HG03097 (cell line): ENCODE data around the gene RARRES2.

Experiments
- ATAC-seq: cut with Tn5 transposase; IDR thresholded peaks from one replicate; pipeline ENCODE4 v1.9.1; 2021; ENCODE audit not compliant: unreplicated experiment, low FRiP score

RARRES2 gene

GRCh38 chr7:150377196-150377595 is 35.8 kb upstream of the RARRES2 start:
- no peak for ATAC-seq

GRCh38 chr7:150376560-150376959 is 35.1 kb upstream of the RARRES2 start:
- ATAC-seq: no peak

DNA sequence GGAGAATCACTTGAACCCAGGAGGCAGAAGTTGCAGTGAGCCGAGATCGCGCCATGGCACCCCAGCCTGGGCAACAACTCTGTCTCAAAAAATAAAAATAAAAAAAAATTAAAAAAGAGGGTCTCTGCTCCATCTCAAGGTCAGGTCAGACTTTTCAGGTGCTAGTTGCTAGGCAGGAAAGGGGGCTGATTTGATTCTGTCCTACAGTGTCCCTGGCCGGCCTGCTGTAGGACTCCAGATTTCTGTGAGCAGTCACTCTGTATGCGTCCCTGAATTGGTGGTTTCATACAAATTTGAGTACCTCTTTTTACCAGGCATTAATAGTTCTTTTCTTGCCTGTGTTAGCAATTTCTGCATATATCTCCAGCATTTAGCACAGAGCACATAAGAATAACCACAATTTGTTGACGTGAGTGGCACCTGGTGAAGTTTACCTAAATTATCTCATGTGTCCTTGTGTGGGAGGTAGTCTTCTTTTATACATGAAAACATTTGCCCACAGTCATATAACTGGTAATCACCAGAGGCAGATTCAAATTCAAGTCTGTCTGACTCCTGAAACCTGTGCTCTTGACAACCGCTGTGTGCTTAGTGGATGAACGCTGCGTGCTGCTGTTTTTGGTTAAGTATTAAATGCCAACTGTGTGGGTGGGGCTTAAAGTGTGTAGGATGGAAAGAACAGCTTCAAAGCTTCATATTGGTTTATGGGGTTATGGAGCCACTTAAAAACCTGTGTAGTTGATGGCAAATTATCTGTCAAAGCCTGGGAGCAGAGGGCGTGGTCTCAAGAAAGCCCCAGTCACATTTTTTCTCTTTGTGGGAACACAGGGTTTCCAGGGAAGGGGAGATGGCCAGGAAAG is 34.5 kb upstream of the RARRES2 start:
- no peak for ATAC-seq

DNA sequence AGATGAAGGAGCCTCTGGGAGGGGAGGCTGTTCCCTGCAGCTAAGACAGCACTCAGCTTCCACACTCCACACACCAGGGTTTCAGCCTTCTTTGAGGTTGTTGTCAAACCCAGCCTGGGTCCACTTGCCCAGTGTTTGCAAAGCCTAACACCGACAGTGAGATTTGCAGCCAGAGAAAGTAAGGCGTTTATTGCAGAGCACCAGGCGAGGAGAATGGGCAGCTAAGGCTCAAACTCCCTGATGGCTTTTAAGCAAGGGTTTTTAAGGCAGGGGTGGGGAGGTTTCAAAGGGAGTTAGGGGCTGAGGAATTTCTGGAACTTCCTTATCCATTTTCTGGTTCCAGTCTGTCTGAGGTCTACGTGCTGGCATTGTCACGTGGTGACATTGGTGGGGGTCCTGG is 33.0 kb upstream of the RARRES2 start:
- ATAC-seq: no peak

DNA sequence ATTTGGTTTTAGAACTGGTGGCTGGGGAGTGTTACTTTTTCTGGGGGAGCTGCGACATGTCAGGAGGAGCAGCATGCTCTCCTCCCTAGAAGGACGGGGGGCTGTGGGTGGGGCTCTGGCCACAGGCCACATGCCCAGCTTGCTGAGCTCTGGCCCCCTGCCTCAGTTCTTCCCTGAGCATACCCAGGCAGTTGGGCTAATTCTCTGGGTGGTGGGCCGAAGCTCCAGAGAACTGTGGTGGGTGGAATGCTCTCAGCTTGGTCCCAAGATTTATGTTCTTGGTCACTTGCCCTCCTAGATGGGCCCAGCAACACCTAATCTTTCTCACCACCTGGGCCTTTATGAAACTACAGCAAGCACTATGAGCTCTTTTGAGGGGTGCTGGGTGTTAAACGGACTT is 32.6 kb upstream of the RARRES2 start:
- no peak for ATAC-seq

DNA sequence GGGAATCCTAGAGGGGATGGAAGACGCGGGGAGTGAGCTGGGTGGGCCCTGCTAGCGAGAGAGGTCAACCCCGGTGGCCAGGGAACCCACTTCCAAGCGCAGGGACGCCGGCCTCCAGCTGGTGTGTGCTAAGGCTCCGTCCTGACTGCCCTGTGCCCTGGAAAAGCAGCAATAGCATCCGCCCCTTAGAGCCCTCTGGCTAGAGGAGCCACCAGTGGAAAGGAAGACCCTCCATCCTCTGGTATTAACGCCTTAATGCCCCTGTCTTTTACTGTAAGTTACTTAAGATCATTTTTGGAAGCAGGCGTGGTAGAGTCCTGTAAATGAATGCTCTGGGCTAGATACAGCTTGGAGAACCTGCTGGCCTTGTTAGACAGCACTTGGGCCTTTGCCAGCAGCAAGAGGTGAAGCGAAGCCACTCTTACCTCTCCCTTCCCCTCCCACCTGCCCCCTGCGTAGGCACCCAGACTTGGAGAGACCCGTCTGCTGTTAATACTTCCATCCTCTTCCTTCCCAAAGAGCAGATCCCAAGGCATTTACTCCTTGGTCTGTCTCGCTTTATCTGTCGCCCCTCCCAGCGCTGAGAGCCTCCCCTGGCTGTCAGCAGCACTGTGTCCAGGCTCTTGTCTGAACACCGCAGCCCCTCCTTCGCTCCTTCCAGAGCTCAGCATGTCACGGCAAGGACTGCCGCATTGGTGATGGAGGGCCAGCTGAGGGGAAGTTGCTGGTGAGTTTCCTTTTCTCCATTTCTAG is 31.8 kb upstream of the RARRES2 start:
- ATAC-seq: no peak

DNA sequence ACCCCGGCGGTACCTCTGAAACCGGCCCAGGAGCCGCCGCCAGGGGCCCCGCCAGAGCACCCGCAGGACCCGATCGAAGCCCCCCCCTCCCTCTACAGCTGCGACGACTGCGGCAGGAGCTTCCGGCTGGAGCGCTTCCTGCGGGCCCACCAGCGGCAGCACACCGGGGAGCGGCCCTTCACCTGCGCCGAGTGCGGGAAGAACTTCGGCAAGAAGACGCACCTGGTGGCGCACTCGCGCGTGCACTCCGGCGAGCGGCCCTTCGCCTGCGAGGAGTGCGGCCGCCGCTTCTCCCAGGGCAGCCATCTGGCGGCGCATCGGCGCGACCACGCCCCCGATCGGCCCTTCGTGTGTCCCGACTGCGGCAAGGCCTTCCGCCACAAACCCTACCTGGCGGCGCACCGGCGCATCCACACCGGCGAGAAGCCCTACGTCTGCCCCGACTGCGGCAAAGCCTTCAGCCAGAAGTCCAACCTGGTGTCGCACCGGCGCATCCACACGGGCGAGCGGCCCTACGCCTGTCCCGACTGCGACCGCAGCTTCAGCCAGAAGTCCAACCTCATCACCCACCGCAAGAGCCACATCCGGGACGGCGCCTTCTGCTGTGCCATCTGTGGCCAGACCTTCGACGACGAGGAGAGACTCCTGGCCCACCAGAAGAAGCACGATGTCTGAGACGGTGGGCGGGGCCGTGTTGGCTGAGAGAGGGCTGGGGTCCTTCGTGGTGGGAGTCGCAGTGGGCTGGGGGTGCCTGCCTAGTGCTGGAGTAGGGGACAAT is 31.0 kb upstream of the RARRES2 start:
- no peak for ATAC-seq

GRCh38 chr7:150371996-150372270 is 30.5 kb upstream of the RARRES2 start:
- ATAC-seq: no peak

DNA sequence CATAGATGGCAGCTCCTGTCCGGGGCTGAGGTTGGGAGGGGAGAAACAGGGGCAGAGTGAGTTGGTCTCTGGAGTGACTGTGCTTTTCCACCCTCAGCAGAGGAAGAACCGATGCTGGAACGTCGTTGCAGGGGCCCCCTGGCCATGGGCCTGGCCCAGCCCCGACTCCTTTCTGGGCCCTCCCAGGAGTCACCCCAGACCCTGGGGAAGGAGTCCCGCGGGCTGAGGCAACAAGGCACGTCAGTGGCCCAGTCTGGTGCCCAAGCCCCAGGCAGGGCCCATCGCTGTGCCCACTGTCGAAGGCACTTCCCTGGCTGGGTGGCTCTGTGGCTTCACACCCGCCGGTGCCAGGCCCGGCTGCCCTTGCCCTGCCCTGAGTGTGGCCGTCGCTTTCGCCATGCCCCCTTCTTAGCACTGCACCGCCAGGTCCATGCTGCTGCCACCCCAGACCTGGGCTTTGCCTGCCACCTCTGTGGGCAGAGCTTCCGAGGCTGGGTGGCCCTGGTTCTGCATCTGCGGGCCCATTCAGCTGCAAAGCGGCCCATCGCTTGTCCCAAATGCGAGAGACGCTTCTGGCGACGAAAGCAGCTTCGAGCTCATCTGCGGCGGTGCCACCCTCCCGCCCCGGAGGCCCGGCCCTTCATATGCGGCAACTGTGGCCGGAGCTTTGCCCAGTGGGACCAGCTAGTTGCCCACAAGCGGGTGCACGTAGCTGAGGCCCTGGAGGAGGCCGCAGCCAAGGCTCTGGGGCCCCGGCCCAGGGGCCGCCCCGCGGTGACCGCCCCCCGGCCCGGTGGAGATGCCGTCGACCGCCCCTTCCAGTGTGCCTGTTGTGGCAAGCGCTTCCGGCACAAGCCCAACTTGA is 29.9 kb upstream of the RARRES2 start:
- ATAC-seq: no peak

- no peak for ATAC-seq
These were observed 29.2 kb upstream of the RARRES2 start for GRCh38 chr7:150370612-150371071.

DNA sequence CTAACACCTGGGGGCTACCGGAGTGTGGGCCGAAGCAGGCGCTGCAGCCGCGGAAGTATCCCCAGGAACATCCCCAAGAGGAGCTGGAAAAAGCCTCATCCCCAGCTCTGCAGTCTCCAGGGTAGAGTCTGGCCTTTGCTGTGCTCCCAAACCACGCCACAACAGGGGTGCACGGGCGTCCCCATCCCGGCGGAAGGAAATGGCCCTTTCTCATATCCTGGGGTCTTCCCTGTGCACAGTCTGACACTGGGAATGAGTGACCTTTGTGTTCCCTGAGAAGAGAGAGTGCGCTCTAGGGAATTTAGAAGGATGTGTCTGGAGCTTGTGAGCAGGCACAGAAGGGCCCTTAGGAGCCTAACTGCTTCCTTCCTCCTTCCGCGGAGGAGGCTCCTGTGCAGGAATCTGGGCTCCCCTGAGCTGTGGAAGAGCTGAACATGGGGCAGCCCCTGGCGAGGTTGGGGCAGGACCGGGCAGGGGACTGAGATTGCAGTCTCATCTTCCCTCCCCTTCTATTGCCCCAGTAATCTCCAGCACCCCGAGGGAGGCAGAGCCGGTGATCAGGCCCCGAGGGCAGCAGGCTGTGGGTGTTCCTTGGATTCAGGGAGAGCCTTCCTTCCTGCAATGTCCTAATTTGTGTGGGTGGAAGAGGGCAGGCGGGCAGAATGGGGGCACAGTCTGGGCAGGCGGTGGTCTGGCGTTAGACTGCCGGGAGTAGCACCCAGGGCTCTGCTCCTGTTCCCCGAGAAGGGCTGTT is 28.5 kb upstream of the RARRES2 start:
- no peak for ATAC-seq

- peak; percentile 37 for ATAC-seq
These were observed 27.7 kb upstream of the RARRES2 start for GRCh38 chr7:150368884-150369747.

DNA sequence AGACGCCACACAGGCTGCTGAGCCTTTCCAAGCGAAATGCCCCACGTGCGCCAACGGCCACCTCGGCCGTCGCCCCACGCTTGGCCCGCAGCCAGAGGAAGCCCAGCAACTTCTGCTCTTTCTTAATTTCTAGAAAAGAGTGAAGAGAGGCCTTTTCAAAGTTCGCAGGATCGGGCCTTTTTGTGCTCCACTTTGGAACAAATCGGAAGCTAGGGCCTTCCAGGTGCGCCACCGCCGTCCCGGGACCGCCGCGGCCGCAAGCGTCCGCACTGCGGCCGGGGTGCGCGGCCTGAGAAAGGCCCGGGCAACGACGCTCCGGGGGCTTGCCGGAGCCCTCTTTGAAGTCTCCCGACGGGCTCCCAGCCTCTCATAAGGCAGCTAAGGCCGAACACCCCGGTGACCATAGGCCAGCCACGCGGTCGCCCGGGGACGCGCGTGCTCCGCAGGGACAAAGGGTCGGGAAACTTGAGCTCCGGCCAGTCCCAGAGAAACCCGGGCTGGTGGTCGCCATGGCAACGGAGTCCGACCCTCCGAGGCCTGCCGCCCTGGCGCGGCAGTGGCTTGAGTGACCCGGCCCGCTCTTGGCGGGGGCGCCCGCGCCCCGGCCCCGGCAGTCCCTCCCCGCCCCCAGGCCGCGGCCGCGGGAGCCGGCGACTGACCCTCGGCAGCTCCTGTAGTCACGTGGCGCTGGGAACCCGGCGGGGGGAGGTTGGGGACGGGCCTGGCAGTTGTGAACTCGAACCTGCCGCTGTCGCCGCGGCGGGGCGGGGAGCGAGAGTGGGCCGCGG is 26.9 kb upstream of the RARRES2 start, which contains the start of gene REPIN1:
Gene REPIN1 (plus strand): TSS at position 727 of the 788 bp plus-strand sequence. CDS start 890 bp downstream, outside the sequence.
- peak; percentile 38 for ATAC-seq

DNA sequence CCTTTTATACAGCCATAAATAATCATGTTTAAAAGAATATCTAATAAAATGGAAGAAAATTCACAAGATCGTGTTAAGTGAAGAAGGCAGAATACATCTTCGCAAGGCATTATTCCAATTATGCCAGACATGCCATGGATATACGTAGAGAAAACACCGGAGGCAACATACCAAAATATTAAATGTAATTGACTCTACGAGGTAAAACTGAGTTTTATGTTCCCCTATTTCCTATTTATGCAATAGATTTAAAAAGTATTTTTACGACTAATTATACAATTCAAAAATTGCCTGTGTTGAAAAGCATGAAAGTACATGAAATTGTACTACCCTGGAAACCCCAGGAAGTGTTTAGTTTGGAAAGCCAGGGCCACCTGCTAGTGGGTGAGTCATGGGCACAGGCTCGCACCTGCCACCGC is 26.3 kb upstream of the RARRES2 start:
- ATAC-seq: no peak

- no peak for ATAC-seq
These were observed 24.4 kb upstream of the RARRES2 start for GRCh38 chr7:150365673-150366398.

DNA sequence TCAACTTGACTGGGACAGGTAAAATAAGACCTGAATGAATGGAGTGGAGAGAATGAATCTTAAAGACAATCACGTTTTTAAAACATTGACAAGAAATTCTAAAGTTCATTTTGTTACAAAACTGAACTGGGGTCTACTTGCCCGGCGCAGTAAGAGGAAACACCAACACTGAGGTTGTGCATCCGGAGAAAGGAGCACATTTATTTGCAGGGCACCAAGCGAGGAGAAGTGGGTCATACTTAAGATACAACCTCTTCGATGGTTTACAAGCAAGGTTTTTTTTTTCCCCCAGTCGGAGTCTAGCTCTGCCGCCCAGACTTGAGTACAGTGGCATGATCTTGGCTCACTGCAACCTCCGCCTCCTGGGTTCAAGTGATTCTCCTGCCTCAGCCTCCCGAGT is 23.8 kb upstream of the RARRES2 start:
- no peak for ATAC-seq

GRCh38 chr7:150363872-150364271 is 22.4 kb upstream of the RARRES2 start:
- no peak for ATAC-seq
